Activated naive CD4-positive, alpha-beta T cell treated with anti-CD3 and anti-CD28 coated beads, Interleukin-2, amount 50 U/mL, for 16 hours (primary cell): ENCODE data around the gene RBMS2.

Experiments
- DNase-seq: peaks from one replicate; pipeline ENCODE4 v3.0.0-alpha.2; 2020

The RBMS2 gene

GRCh38 chr12:56632701-56633467 is 111.3 kb downstream of the RBMS2 start:
- DNase-seq, result no peak

GRCh38 chr12:56633468-56634241 is 112.0 kb downstream of the RBMS2 start:
- no peak for DNase-seq

GRCh38 chr12:56634242-56634836 is 112.7 kb downstream of the RBMS2 start:
- peak; percentile 31 for DNase-seq

GRCh38 chr12:56634837-56635791 is 113.5 kb downstream of the RBMS2 start:
- peak; percentile 60 for DNase-seq

GRCh38 chr12:56635806-56636674 is 114.4 kb downstream of the RBMS2 start:
- DNase-seq, result peak; percentile 82

- DNase-seq, result peak; percentile 84
These were observed 115.3 kb downstream of the RBMS2 start for GRCh38 chr12:56636675-56637540.

GRCh38 chr12:56637621-56638020 is 116.0 kb downstream of the RBMS2 start:
- DNase-seq, result no peak

GRCh38 chr12:56641219-56641618 is 119.6 kb downstream of the RBMS2 start:
- DNase-seq, result no peak

- no peak for DNase-seq
These were observed 123.0 kb downstream of the RBMS2 start for GRCh38 chr12:56644654-56645053.

- DNase-seq, result no peak
These were observed 123.6 kb downstream of the RBMS2 start for GRCh38 chr12:56645201-56645716.
